Small intestine (tissue), 7 donors: ENCODE results near the gene NPL. TPM values are rescaled to one million over a fixed set of nuclear protein-coding genes. Genes with fewer than 3 reads are reported as not detected.

Experiments
- DNase-seq, 2 donors: peaks; one replicate each; pipeline versions ENCODE4 v3.0.0 to v3.0.0-alpha.2; 2013
- FAIRE-seq: peaks from 2 replicates; lab custom pipeline; 2012; peaks lifted over from hg19 to GRCh38; lab: Jason Lieb, UNC
- H3K27ac ChIP-seq, 3 donors: one replicate each; pipeline ENCODE4 v1.5.1; 2013; ENCODE audit warnings: low read length in 2 of 3, mild to moderate bottlenecking in 2 of 3, control low read depth in 1 of 3, inconsistent platforms in 1 of 3, low read depth in 1 of 3, moderate library complexity in 1 of 3
- H3K27me3 ChIP-seq, 3 donors: one replicate each; pipeline ENCODE4 v1.6.1; 2013; ENCODE audit warnings: low read length in 3 of 3, inconsistent platforms in 1 of 3; ENCODE audit not compliant: control insufficient read depth in 3 of 3, insufficient read depth in 3 of 3
- H3K36me3 ChIP-seq, 3 donors: one replicate each; pipeline ENCODE4 v1.6.1; 2013; ENCODE audit warnings: low read length in 3 of 3, inconsistent platforms in 1 of 3, low read depth in 1 of 3, mild to moderate bottlenecking in 1 of 3, moderate library complexity in 1 of 3; ENCODE audit not compliant: control insufficient read depth in 3 of 3, insufficient read depth in 2 of 3
- H3K4me1 ChIP-seq, 3 donors: one replicate each; pipeline ENCODE4 v1.6.1; 2013; ENCODE audit warnings: low read length in 2 of 3, inconsistent platforms in 1 of 3, low read depth in 1 of 3, mild to moderate bottlenecking in 1 of 3, moderate library complexity in 1 of 3; ENCODE audit not compliant: control insufficient read depth in 3 of 3, insufficient read depth in 2 of 3
- H3K4me3 ChIP-seq, 3 donors: one replicate each; pipeline ENCODE4 v1.5.1; 2013; ENCODE audit warnings: low read length in 3 of 3, control low read depth in 1 of 3, inconsistent platforms in 1 of 3, low read depth in 1 of 3, mild to moderate bottlenecking in 1 of 3, moderate library complexity in 1 of 3
- H3K9me3 ChIP-seq, 2 donors: one replicate each; pipeline ENCODE4 v1.6.1; 2013; ENCODE audit warnings: low read depth in 1 of 2, low read length in 1 of 2; ENCODE audit not compliant: control insufficient read depth in 2 of 2, insufficient read depth in 1 of 2
- WGBS, 3 donors: extraction: QIAGEN DNeasy Blood & Tissue Kit; methylation state at CpG; one replicate each; pipeline ENCODE4 v1.1.7; 2013; 5-methylcytosine and 5-hydroxymethylcytosine counted together
- polyA plus RNA-seq, 4 donors: library from polyadenylated mRNA; stranded (reverse) in 3 of 4; unstranded in 1 of 4; fragments of 200-250 nt in 3 of 4; fragments of 120-200 nt in 1 of 4; gene quantifications; one replicate each; pipeline versions ENCODE4 v1.2.1 to v1.2.3, GENCODE V29; 2013
- donor health status: healthy with polysubstance abuse.
- donor health status: control.
- donor health status: control.
- donor health status: Bipolar disorder and iron deficiency.
- donor health status: healthy.

The NPL gene
- polyA plus RNA-seq, 4 donors: 3.8 to 45.4 (median 4.9) TPM

- H3K9me3 ChIP-seq: no peaks in the 10 kb centered on the region
- H3K36me3 ChIP-seq: peaks cover 0 to 8% (median 7%) of the 10 kb centered on the region in 3 donors
- no peaks in the 10 kb centered on the region for H3K27me3 ChIP-seq
- FAIRE-seq (no peak), DNase-seq (peak; percentile 88 to 97)
- H3K4me1 ChIP-seq: peaks cover 0 to 6% (median 4%) of the 10 kb centered on the region in 3 donors
- H3K4me3 ChIP-seq: peak within 1 kb of the TSS; percentile 65 to 97 (median 83)
- 0% methylated on average over 60 to 92 of the region's 92 CpGs for WGBS, 3 donors
- peak within 1 kb of the TSS; percentile 39 to 99 (median 98) for H3K27ac ChIP-seq
These were observed 49.9 kb downstream of the NPL start, which contains the start of gene DHX9 for GRCh38 chr1:182839209-182840066. DHX9 (plus strand) TSS chr1:182839347; CDS start chr1:182842567, 3,220 bp downstream.

GRCh38 chr1:182841368-182841988, 51.9 kb downstream of the NPL start:
- Histone ChIP-seq H3K27me3 (no peaks in the 10 kb centered on the region), H3K27ac (peak overlapping the region in 1 of 3 donors; percentile 31), H3K4me3 (peak overlapping the region in 1 of 3 donors; percentile 97), H3K36me3 (peaks cover 6 to 23% (median 10%) of the 10 kb centered on the region in 3 donors), H3K4me1 (peaks cover 0 to 6% (median 4%) of the 10 kb centered on the region in 3 donors), H3K9me3 (no peaks in the 10 kb centered on the region)
- DNase-seq (peak; percentile 8 to 39), FAIRE-seq (no peak)
- 19 to 21% (median 20%) methylated on average over 10 of the region's 10 CpGs for WGBS, 3 donors

GRCh38 chr1:182842265-182842664, 52.7 kb downstream of the NPL start:
- Histone ChIP-seq H3K4me3 (no peak overlapping the region), H3K4me1 (peaks cover 0 to 6% (median 4%) of the 10 kb centered on the region in 3 donors), H3K27me3 (no peaks in the 10 kb centered on the region), H3K27ac (no peak overlapping the region), H3K9me3 (no peaks in the 10 kb centered on the region), H3K36me3 (peaks cover 7 to 24% (median 10%) of the 10 kb centered on the region in 3 donors)
- no peak for DNase-seq
- WGBS, 3 donors: 19 to 29% (median 20%) methylated on average over 4 of the region's 4 CpGs
- FAIRE-seq: no peak

GRCh38 chr1:182845379-182845778, 55.8 kb downstream of the NPL start:
- Histone ChIP-seq H3K27ac (no peak overlapping the region), H3K4me3 (no peak overlapping the region), H3K4me1 (peaks cover 0 to 4% (median 3%) of the 10 kb centered on the region in 3 donors), H3K27me3 (no peaks in the 10 kb centered on the region), H3K9me3 (no peaks in the 10 kb centered on the region), H3K36me3 (peaks cover 14 to 29% (median 17%) of the 10 kb centered on the region in 3 donors)
- 83 to 94% (median 87%) methylated on average over 1 of the region's 1 CpG for WGBS, 3 donors
- no peak for FAIRE-seq
- no peak for DNase-seq

GRCh38 chr1:182845894-182846293, 56.3 kb downstream of the NPL start:
- DNase-seq: no peak
- Histone ChIP-seq H3K9me3 (no peaks in the 10 kb centered on the region), H3K4me3 (no peak overlapping the region), H3K36me3 (peaks cover 15 to 32% (median 19%) of the 10 kb centered on the region in 3 donors), H3K4me1 (peaks cover 0 to 4% (median 3%) of the 10 kb centered on the region in 3 donors), H3K27ac (no peak overlapping the region), H3K27me3 (no peaks in the 10 kb centered on the region)
- 73 to 80% (median 75%) methylated on average over 5 of the region's 5 CpGs for WGBS, 3 donors
- FAIRE-seq: no peak

GRCh38 chr1:182847105-182847504, 57.5 kb downstream of the NPL start:
- peaks cover 15 to 34% (median 23%) of the 10 kb centered on the region in 3 donors for H3K36me3 ChIP-seq
- H3K4me3 ChIP-seq: no peak overlapping the region
- no peaks in the 10 kb centered on the region for H3K9me3 ChIP-seq
- no peak for DNase-seq
- H3K27ac ChIP-seq: no peak overlapping the region
- H3K27me3 ChIP-seq: no peaks in the 10 kb centered on the region
- peaks cover 0 to 4% (median 0%) of the 10 kb centered on the region in 3 donors for H3K4me1 ChIP-seq
- no peak for FAIRE-seq

GRCh38 chr1:182848736-182849135, 59.2 kb downstream of the NPL start:
- no peak overlapping the region for H3K4me3 ChIP-seq
- DNase-seq (no peak), FAIRE-seq (no peak)
- peaks cover 17 to 39% (median 26%) of the 10 kb centered on the region in 3 donors for H3K36me3 ChIP-seq
- H3K4me1 ChIP-seq: peaks cover 0 to 2% (median 0%) of the 10 kb centered on the region in 3 donors
- H3K27ac ChIP-seq: no peak overlapping the region
- 93 to 100% (median 98%) methylated on average over 2 of the region's 2 CpGs for WGBS, 3 donors
- no peaks in the 10 kb centered on the region for H3K27me3 ChIP-seq
- no peaks in the 10 kb centered on the region for H3K9me3 ChIP-seq

- Histone ChIP-seq H3K4me1 (no peaks in the 10 kb centered on the region), H3K27ac (no peak overlapping the region), H3K27me3 (no peaks in the 10 kb centered on the region), H3K4me3 (no peak overlapping the region), H3K9me3 (no peaks in the 10 kb centered on the region), H3K36me3 (peaks cover 12 to 31% (median 31%) of the 10 kb centered on the region in 3 donors)
- no peak for DNase-seq
- no peak for FAIRE-seq
- WGBS, 3 donors: 87 to 97% (median 96%) methylated on average over 4 of the region's 4 CpGs
These were observed 60.7 kb downstream of the NPL start for GRCh38 chr1:182850319-182850718.
